CD4-positive, alpha-beta T cell treated with Interleukin-6 at 100 ng/mL for 8 hours (primary cell): Measurements from ENCODE around the gene SOST.

Experiments used
- DNase-seq: peaks from one replicate; pipeline ENCODE4 v3.0.0-alpha.2; 2020; ENCODE audit warnings: mixed read lengths, low spot score

SOST gene

DNA sequence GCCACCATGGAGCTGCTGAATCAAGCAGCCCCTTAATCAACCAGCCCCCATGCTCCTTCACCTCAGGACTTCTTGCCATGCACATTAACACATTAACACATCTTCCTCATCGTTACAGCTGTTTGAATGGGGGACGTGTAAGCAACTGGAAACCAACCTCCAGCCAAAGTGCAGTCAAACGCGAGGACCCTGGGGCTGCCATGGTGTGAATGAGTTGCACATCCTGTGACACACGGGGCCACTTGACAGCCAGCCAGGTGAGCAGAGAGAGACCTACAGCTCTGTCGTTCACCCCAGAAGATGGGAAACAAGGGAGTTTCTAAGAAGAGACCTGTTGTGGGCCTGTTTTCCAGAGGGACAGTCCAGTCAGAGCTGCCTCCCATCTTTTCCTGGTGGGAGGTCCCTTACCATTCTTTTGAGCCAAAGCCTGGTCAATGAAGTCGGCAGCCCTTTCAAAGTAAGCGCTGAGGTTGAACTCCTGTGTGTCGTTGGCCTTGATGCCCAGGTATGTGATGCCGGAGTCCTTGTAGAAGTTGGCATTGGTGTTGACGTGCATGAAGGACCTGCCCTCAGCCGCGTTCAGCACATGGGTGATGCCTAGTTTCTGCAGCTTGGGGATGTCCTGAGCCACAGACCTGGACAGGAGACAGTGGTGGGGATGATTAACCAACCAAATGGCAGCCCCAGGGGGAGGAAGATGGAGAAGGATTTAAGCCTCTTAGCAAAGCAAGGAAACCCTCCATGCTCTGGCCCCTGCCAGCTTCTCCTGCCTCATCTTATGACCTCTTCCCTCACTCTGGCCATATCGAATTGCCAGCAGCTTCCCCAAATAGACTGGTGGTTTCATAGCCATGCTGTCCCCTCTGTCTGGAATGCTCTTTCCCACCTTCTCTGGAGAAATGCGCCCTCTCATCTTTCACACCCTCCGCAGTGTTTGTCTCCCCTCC, 16.0 kb upstream of the SOST start:
- no peak for DNase-seq

DNA sequence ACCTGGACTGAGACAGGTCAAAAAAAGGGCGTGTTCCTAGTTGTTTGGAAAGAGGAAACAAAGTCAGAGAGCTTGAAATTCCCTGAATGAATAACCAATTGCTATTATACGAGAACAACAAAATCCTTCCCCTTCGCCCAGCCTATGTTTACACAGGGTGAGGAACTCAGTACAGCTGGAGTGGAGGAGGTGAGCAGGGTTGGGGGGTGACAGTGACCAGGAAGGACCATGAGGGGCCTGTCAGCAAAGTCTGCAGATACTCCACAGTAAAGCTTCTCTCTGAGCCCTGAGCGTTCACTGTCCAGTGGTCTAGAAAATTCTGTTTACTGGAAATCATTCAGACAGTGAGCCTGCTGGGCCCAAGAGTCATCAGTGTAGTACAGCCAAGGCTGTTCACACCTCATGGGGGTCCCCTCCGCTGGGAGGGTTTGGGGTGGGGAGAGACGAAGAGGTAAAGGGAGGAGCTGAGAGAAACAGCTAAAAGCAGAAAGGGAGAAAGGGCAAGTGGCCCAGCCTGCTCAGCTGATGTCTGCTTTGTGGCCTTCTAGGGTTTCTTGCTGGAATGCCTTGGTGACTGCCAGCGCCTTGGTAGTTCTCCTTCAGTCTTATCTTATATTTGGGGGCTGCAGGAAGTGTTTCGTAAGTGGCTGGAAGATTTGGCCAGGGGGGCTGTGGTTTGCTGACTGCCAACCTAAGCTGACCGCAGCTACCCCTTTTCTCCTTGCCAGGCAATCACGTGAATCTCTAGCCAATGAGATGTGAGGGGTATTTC, 14.5 kb upstream of the SOST start:
- no peak for DNase-seq

- DNase-seq: no peak
Measured at GRCh38 chr17:43771463-43771862, 12.9 kb upstream of the SOST start.

DNA sequence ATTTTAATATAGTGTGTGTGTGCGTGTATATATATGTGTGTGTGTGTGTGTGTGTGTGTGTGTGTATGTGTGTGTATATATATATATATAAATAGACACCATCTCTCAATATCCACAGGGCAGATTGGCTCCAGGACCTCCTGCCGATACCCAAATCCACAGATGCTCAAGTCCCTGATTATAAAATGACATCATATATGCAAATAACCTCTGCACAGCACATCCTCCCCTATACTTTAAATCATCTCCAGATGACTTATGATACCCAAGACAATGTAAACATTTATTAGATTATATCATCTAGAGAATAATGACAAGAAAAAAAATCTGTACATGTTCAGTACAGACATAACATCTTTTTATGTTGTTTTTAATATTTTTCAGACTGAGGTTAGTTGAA, 12.4 kb upstream of the SOST start:
- no peak for DNase-seq

DNA sequence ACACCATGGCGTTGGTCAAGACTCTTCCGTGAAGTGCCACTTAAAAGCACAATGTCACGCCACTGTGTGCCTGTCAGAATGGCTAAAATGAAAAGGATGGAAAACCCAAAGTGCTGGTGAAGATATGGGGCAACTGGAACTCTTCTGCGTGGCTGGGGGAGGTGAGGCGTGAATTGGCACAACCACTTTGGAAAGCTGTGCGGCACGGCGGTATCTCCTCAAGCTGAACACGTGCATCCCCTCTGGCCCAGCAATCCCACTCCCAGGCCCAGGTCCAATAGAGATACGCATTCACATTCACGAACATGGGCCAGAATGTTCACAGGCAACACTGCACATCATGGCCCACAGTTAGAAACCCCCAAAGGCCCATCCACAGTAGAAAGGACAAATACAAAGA, 11.3 kb upstream of the SOST start:
- DNase-seq: no peak

DNA sequence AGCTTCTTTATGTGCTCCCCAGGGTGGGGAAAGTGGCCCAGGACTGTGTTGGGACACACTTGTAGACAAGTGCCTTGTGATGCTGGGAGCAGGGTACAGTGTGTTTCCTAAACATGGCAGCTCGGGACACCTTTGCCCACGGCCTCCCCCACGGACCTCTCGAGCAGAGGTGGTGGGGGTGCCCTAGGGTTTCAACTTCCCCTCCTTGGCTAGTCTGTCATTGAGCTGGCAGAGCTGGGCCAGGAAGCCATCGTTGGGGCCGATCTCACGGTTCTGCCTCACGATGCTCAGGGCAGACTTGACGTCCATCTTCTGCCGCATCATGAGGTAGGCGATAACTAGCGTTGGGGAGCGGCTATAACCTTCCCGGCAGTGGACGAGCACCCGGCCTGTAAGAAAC, 10.8 kb upstream of the SOST start:
- no peak for DNase-seq

- no peak for DNase-seq
Measured at GRCh38 chr17:43768943-43769342, 10.4 kb upstream of the SOST start.

- no peak for DNase-seq
Measured at GRCh38 chr17:43768382-43768781, 9.8 kb upstream of the SOST start.

GRCh38 chr17:43767713-43768059, 9.1 kb upstream of the SOST start:
- no peak for DNase-seq

- DNase-seq: no peak
Measured at GRCh38 chr17:43767053-43767712, 8.6 kb upstream of the SOST start.

- DNase-seq: peak; percentile 35
Measured at GRCh38 chr17:43766413-43767052, 7.9 kb upstream of the SOST start.

DNA sequence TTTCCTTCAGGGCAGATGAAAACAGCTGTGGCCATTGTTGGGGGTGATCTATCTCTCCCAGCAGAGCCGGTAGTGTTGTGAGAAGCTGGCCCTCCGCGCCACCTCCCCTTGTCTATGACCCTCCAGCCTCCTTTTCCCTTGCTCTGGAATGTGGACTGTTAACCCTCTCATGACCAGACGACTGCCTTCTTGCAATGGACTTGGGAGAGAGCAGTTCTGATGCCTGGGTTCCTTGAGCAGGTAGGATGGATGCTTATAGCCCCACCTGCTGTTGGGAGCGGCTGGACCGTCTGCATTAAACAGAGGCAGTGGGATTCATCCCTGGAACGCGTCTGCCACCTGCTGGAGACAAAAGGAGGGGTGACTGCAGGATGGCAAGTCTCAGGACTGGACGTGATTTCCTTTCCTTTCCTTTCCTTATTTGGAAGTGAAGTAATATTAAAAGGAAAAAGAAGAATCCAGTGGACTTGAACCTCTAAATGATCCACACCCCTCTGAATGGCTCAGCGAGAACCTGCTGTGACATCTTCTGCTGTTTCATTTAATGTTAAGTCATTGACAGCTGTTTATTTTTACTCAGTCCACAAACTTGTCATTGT, 1.8 kb upstream of the SOST start:
- peak; percentile 86 for DNase-seq

- DNase-seq: no peak
Measured at GRCh38 chr17:43759836-43760235, 1.2 kb upstream of the SOST start.

GRCh38 chr17:43758086-43758485, 505 bp downstream of the SOST start:
- no peak for DNase-seq

- no peak for DNase-seq
Measured at GRCh38 chr17:43757171-43757660, 1.4 kb downstream of the SOST start.

GRCh38 chr17:43756201-43756600, 2.4 kb downstream of the SOST start:
- no peak for DNase-seq

DNA sequence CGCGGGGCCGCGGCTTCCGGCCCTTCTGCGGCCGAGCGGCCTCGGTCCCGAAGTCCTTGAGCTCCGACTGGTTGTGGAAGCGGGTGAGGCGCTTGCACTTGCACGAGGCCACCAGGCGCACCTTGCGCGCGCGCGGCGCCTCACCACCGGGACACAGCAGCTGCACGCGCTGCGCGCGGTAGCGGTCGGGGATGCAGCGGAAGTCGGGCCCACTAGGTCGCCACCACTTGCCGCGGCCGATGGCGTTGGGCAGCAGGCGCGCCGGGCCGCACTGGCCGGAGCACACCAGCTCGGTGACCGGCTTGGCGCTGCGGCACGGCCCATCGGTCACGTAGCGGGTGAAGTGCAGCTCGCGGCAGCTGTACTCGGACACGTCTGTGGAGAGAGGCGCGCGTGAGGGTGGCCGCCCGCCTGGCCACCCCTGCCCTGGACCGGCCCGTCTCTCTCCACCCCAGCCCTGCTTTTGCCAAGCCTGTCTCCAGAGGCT, 3.2 kb downstream of the SOST start:
- no peak for DNase-seq

GRCh38 chr17:43754947-43755346, 3.6 kb downstream of the SOST start:
- no peak for DNase-seq

- DNase-seq: no peak
Measured at GRCh38 chr17:43753493-43754129, 5.0 kb downstream of the SOST start.

- DNase-seq: no peak
Measured at GRCh38 chr17:43750153-43750552, 8.4 kb downstream of the SOST start.

DNA sequence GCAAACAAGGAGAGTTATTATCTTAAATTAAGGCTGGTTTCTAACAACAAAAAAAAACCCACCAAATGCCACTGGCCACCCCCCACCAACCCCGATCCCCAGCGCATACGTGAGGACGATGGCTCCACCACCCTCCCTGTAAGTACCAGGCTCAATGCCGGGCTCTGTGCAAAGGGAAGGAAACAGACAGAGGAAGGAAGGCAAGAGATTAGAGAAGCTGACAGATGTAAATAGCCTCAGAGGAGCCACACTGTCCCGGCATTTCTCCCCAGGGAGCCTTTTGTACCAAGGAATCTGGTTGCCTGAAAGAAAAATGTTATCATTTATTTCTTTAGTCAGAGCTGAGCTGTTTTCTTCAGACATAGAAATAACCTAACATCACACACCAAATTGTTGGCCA, 13.1 kb downstream of the SOST start:
- no peak for DNase-seq
